ENCODE data around the gene AGAP2. TPM values are rescaled to one million over a fixed set of nuclear protein-coding genes. Genes with fewer than 3 reads are reported as not detected.

Gene AGAP2
- polyA plus RNA-seq, 1 experiment: 0.05 TPM

DNA sequence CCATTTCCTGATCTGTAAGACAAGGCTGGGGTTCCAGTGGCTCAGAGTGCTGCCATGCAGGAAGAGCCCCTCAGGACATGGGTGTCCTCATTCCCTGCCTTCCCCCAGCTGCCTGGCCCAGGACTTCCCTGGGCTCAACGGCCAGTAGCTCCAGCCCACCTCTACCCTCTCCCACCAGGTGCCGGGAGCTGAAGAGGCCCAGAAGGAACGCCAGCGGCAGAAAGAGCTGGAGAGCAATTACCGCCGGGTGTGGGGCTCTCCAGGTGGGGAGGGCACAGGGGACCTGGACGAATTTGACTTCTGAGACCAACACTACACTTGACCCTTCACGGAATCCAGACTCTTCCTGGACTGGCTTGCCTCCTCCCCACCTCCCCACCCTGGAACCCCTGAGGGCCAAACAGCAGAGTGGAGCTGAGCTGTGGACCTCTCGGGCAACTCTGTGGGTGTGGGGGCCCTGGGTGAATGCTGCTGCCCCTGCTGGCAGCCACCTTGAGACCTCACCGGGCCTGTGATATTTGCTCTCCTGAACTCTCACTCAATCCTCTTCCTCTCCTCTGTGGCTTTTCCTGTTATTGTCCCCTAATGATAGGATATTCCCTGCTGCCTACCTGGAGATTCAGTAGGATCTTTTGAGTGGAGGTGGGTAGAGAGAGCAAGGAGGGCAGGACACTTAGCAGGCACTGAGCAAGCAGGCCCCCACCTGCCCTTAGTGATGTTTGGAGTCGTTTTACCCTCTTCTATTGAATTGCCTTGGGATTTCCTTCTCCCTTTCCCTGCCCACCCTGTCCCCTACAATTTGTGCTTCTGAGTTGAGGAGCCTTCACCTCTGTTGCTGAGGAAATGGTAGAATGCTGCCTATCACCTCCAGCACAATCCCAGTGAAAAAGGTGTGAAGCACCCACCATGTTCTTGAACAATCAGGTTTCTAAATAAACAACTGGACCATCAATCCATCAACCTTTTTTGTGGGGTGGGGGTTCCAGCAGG lies 17.6 kb downstream of the AGAP2 start:
- H3K27me3 ChIP-seq (ENCODE audit: control insufficient read depth, insufficient read depth, low read length): no peaks in the 10 kb centered on the region
- DNase-seq (ENCODE audit: low read depth): no peak
- H3K36me3 ChIP-seq (ENCODE audit: control insufficient read depth, insufficient read depth, low read length): peaks cover 32% of the 10 kb centered on the region
- H3K4me3 ChIP-seq (ENCODE audit: low read depth, low read length): no peak overlapping the region
- CTCF ChIA-PET: interaction anchor here (1.1 kb wide), 1 partner anchor 14 kb away, joined by 3 read pairs; no protein-coding TSS in a partner anchor
- POLR2A ChIA-PET: no interaction called here
- TF ChIP-seq, protein P1, sequence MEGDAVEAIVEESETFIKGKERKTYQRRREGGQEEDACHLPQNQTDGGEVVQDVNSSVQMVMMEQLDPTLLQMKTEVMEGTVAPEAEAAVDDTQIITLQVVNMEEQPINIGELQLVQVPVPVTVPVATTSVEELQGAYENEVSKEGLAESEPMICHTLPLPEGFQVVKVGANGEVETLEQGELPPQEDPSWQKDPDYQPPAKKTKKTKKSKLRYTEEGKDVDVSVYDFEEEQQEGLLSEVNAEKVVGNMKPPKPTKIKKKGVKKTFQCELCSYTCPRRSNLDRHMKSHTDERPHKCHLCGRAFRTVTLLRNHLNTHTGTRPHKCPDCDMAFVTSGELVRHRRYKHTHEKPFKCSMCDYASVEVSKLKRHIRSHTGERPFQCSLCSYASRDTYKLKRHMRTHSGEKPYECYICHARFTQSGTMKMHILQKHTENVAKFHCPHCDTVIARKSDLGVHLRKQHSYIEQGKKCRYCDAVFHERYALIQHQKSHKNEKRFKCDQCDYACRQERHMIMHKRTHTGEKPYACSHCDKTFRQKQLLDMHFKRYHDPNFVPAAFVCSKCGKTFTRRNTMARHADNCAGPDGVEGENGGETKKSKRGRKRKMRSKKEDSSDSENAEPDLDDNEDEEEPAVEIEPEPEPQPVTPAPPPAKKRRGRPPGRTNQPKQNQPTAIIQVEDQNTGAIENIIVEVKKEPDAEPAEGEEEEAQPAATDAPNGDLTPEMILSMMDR (IDR thresholded peaks at IDR 0.05; ENCODE audit: insufficient read depth, low read depth, low read length): no peak

DNA sequence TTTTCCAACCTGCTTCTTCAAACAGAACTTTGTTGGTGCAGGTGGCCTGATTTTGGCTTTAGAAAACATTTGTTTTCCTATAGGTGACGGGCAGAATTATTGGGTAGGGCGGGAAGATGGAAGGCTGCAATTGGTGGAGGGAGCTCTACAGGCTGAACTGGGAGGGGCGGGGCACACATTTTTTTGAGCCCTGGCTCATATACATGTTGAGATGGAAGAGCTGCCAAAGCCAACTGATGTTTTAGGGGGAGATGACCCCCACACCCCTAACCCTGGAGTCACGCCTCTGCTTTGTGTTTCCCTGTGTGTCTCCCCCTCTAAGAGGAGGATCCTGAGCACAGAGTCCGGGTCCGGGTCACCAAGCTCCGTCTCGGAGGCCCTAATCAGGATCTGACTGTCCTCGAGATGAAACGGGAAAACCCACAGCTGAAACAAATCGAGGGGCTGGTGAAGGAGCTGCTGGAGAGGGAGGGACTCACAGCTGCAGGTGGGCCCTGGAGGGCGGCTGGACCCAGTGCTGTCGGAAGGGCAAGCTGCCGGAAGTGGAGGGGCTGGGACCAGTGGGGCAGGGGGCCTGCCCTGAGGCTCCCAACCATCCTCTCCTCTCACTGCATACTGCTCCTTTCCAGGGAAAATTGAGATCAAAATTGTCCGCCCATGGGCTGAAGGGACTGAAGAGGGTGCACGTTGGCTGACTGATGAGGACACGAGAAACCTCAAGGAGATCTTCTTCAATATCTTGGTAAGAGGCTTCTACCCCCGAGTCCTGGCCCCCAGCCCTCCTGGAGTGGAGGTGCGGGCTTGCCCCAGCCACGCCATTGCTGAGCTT lies 18.6 kb downstream of the AGAP2 start:
- ChIA-PET POLR2A (no interaction called here), CTCF (interaction anchor here (1.1 kb wide), 1 partner anchor 15 kb away, joined by 3 read pairs; no protein-coding TSS in a partner anchor)
- H3K27me3 ChIP-seq (ENCODE audit: control insufficient read depth, insufficient read depth, low read length): no peaks in the 10 kb centered on the region
- H3K36me3 ChIP-seq (ENCODE audit: control insufficient read depth, insufficient read depth, low read length): peaks cover 32% of the 10 kb centered on the region
- TF ChIP-seq, protein P1 (IDR thresholded peaks at IDR 0.05; ENCODE audit: insufficient read depth, low read depth, low read length): no peak
- no peak for DNase-seq (ENCODE audit: low read depth)
- H3K4me3 ChIP-seq (ENCODE audit: low read depth, low read length): no peak overlapping the region

DNA sequence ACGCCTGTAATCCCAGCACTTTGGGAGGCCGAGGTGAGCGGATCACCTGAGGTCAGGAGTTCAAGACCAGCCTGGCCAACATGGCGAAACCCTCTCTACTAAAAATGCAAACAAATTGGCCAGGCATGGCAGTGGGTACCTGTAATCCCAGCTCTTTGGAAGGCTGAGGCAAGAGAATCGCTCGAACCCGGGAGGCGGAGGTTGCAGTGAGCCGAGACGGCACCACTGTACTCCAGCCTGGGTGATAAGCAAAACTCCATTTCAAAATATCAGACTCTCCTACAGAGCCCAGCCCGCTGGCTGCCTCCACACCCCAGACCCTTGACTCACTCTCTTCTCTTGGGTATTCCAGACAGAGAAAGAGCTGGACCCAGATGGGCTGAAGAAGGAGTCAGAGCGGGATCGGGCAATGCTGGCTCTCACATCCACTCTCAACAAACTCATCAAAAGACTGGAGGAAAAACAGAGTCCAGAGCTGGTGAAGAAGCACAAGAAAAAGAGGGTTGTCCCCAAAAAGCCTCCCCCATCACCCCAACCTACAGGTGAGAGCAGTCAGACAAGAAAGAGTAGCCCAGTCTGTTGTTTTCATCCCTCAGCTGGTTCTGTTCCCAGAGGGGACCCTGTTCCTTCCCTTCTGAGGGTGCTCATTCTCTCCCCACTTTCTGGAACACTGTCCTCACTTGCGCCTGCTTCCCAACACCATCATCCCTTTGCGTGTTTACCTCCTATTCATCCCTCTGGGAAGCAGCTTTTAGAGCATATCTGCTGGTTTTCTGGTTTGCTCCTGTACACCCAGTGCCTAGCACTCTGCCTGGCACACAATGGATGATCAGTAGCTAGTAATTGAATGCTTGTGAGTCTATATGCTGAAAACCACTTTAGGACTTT lies 19.7 kb downstream of the AGAP2 start:
- ChIA-PET POLR2A (no interaction called here), CTCF (interaction anchor here (0.8 kb wide), 1 partner anchor 17 kb away, joined by 3 read pairs; no protein-coding TSS in a partner anchor)
- Histone ChIP-seq H3K36me3 (ENCODE audit: control insufficient read depth, insufficient read depth, low read length) (peaks cover 32% of the 10 kb centered on the region), H3K27me3 (ENCODE audit: control insufficient read depth, insufficient read depth, low read length) (no peaks in the 10 kb centered on the region), H3K4me3 (ENCODE audit: low read depth, low read length) (no peak overlapping the region)
- TF ChIP-seq, protein P1 (IDR thresholded peaks at IDR 0.05; ENCODE audit: insufficient read depth, low read depth, low read length): no peak
- DNase-seq (ENCODE audit: low read depth): no peak

DNA sequence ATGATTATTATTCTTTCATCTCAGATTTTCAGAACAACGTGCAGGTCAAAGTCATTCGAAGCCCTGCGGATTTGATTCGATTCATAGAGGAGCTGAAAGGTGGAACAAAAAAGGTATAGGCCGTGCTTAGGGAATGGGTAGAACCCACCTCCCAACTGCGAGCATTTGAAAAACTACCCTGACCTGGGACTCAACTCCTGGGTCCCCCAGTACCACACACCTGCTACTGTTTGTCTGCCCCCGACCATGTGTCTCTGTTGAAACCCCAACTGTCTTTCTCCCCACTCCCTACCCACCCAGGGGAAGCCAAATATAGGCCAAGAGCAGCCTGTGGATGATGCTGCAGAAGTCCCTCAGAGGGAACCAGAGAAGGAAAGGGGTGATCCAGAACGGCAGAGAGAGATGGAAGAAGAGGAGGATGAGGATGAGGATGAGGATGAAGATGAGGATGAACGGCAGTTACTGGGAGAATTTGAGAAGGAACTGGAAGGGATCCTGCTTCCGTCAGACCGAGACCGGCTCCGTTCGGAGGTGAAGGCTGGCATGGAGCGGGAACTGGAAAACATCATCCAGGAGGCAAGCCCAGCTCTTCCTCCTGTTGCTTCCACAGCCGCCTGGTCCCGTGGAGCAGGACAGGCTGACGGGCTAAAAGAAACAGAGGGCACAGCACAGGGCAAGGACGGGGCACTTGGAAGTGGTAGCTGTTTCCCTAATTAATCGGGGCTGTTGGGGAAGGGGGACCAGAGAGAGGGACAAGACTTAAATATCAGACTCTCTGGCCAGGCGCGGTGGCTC lies 20.5 kb downstream of the AGAP2 start:
- Histone ChIP-seq H3K27me3 (ENCODE audit: control insufficient read depth, insufficient read depth, low read length) (no peaks in the 10 kb centered on the region), H3K4me3 (ENCODE audit: low read depth, low read length) (no peak overlapping the region), H3K36me3 (ENCODE audit: control insufficient read depth, insufficient read depth, low read length) (peaks cover 32% of the 10 kb centered on the region)
- POLR2A ChIA-PET: no interaction called here
- CTCF ChIA-PET: interaction anchor here (0.8 to 3.2 kb wide), 2 partner anchors 8 to 18 kb away, joined by 3 to 17 read pairs; no protein-coding TSS in a partner anchor
- no peak for DNase-seq (ENCODE audit: low read depth)
- TF ChIP-seq, protein P1 (IDR thresholded peaks at IDR 0.05; ENCODE audit: insufficient read depth, low read depth, low read length): no peak
